IPS-NIHi7 (cell line): Measurements from ENCODE around the gene UBE2Z.

Experiments
- DNase-seq: peaks from one replicate; pipeline ENCODE4 v3.0.0; 2012; ENCODE audit warnings: mixed read lengths; ENCODE audit errors: extremely low spot score

UBE2Z gene

GRCh38 chr17:48960834-48961515, 52.8 kb downstream of the UBE2Z start:
- no peak for DNase-seq

- DNase-seq = peak; percentile 79
Measured at GRCh38 chr17:48961516-48962233, 53.5 kb downstream of the UBE2Z start.

GRCh38 chr17:48970224-48970623, 62.0 kb downstream of the UBE2Z start:
- no peak for DNase-seq

- no peak for DNase-seq
Measured at GRCh38 chr17:48970865-48971687, 62.9 kb downstream of the UBE2Z start.

- no peak for DNase-seq
Measured at GRCh38 chr17:48972749-48973097, 64.5 kb downstream of the UBE2Z start.

- no peak for DNase-seq
Measured at GRCh38 chr17:48973806-48974205, 65.6 kb downstream of the UBE2Z start.
